GM10248 (cell line): Measurements from ENCODE around the gene DSCAML1.

Experiments used
- CTCF ChIA-PET: fragments of 300-600 bp; sonication (Branson Sonifier 250); formaldehyde crosslinking; extraction: SDS; loops from one replicate; lab custom pipeline; 2021; ENCODE audit warnings: antibody characterized with exemption; lab: Yijun Ruan, JAX
- POLR2A ChIA-PET: fragments of 350-650 bp; sonication (Branson Sonifier 250); formaldehyde crosslinking; extraction: SDS; loops from one replicate; lab custom pipeline; 2020; ENCODE audit warnings: antibody characterized with exemption; lab: Yijun Ruan, JAX
- DNase-seq: peaks from one replicate; pipeline ENCODE4 v3.0.0; 2012; ENCODE audit errors: extremely low spot score
- TF ChIP-seq, protein P1 (sequence below): IDR thresholded peaks from 2 replicates; pipeline ENCODE4 v1.5.1; 2012; ENCODE audit warnings: mild to moderate bottlenecking, low read depth; ENCODE audit errors: extremely low read depth, missing control alignments, control extremely low read depth

Gene DSCAML1

GRCh38 chr11:117625237-117625636, 171.8 kb downstream of the DSCAML1 start:
- no peak for DNase-seq
- TF ChIP-seq, protein P1, sequence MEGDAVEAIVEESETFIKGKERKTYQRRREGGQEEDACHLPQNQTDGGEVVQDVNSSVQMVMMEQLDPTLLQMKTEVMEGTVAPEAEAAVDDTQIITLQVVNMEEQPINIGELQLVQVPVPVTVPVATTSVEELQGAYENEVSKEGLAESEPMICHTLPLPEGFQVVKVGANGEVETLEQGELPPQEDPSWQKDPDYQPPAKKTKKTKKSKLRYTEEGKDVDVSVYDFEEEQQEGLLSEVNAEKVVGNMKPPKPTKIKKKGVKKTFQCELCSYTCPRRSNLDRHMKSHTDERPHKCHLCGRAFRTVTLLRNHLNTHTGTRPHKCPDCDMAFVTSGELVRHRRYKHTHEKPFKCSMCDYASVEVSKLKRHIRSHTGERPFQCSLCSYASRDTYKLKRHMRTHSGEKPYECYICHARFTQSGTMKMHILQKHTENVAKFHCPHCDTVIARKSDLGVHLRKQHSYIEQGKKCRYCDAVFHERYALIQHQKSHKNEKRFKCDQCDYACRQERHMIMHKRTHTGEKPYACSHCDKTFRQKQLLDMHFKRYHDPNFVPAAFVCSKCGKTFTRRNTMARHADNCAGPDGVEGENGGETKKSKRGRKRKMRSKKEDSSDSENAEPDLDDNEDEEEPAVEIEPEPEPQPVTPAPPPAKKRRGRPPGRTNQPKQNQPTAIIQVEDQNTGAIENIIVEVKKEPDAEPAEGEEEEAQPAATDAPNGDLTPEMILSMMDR = no peak
- CTCF ChIA-PET = interaction anchor here (1.6 kb wide), 1 partner anchor 14 kb away, joined by 3 read pairs; no protein-coding TSS in a partner anchor
- POLR2A ChIA-PET = no interaction called here

GRCh38 chr11:117623831-117624271, 173.2 kb downstream of the DSCAML1 start:
- ChIA-PET POLR2A (no interaction called here), CTCF (interaction anchor here (1.3 to 1.6 kb wide), 2 partner anchors 12 kb away, joined by 3 read pairs; no protein-coding TSS in a partner anchor)
- no peak for DNase-seq
- TF ChIP-seq, protein P1 = no peak

GRCh38 chr11:117621226-117621625, 175.8 kb downstream of the DSCAML1 start:
- CTCF ChIA-PET = interaction anchor here (0.7 to 2.4 kb wide), 4 partner anchors 10 to 195 kb away, joined by 3 to 8 read pairs (median 3); no protein-coding TSS in a partner anchor
- DNase-seq = no peak
- TF ChIP-seq, protein P1 = no peak
- POLR2A ChIA-PET = no interaction called here

GRCh38 chr11:117620659-117621058, 176.4 kb downstream of the DSCAML1 start:
- POLR2A ChIA-PET = no interaction called here
- DNase-seq = no peak
- CTCF ChIA-PET = interaction anchor here (0.7 to 2.4 kb wide), 4 partner anchors 10 to 195 kb away, joined by 3 to 8 read pairs (median 3); no protein-coding TSS in a partner anchor
- TF ChIP-seq, protein P1 = no peak

- ChIA-PET CTCF (interaction anchor here (2.4 kb wide), 1 partner anchor 194 kb away, joined by 8 read pairs; no protein-coding TSS in a partner anchor), POLR2A (no interaction called here)
- TF ChIP-seq, protein P1 = no peak
- no peak for DNase-seq
Measured at GRCh38 chr11:117620086-117620485, 176.9 kb downstream of the DSCAML1 start.

DNA sequence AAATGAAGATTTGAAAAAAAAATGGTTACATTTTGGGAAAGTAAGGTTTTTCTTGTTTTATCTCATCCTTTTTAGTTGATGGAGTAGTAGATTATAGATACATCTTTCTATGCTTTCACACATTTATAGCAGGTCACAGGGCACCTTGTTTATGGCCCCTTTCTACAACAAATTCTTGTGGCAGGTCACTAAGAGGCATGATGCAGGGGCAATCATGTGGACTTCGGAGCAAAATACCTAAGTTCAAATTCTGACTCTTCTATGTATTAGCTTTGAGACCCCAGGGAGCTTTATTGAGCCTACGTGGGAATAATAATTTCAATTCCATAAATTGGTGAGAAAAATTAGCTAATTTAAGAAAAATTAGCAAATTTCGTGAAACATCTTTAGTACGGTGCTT, 177.4 kb downstream of the DSCAML1 start:
- ChIA-PET CTCF (interaction anchor here (1.0 to 2.4 kb wide), 2 partner anchors 189 to 194 kb away, joined by 4 to 8 read pairs; no protein-coding TSS in a partner anchor), POLR2A (no interaction called here)
- no peak for DNase-seq
- TF ChIP-seq, protein P1 = no peak
